PC-9 (cell line): ENCODE results near the gene IL1RAPL1. TPM values are rescaled to one million over a fixed set of nuclear protein-coding genes. Genes with fewer than 3 reads are reported as not detected.
A peak's percentile ranks its signal among the peaks of the same experiment; 100 is the strongest.

ENCODE experiments used
- BruUV-seq: library from RNA; stranded (reverse); fragments of 400-500 nt; replicated peaks from 2 replicates; lab custom pipeline; 2021; lab: Mats Ljungman, UMichigan
- CTCF ChIA-PET: fragments of 300-600 bp; sonication (Branson Sonifier 250); formaldehyde crosslinking; loops from one replicate; lab custom pipeline; 2022; ENCODE audit warnings: antibody characterized with exemption; lab: Charles Lee
- POLR2A ChIA-PET: fragments of 300-600 bp; sonication (Branson Sonifier 250); formaldehyde crosslinking; loops from one replicate; lab custom pipeline; 2022; ENCODE audit warnings: antibody characterized with exemption; ENCODE audit not compliant: unreplicated experiment; lab: Charles Lee
- DNase-seq, 2 experiments: peaks; one replicate each; pipeline versions ENCODE4 v3.0.0 to v3.0.0-alpha.2; 2015 to 2022; ENCODE audit warnings: mixed read lengths in 1 of 2
- H2AFZ ChIP-seq: fragments of 200-600 bp; sonication (generic); 2 replicates; pipeline ENCODE4 v1.8.1; 2017; ENCODE audit warnings: antibody characterized with exemption
- H3F3A ChIP-seq: fragments of 200-600 bp; sonication (generic); 2 replicates; pipeline ENCODE4 v1.8.1; 2017; ENCODE audit warnings: antibody characterized with exemption, mild to moderate bottlenecking, low read depth; ENCODE audit not compliant: insufficient read depth
- H3K27ac ChIP-seq: fragments of 200-600 bp; sonication (generic); 2 replicates; pipeline ENCODE4 v1.6.1; 2016; ENCODE audit warnings: mixed run types
- H3K27me3 ChIP-seq: fragments of 200-600 bp; sonication (generic); 2 replicates; pipeline ENCODE4 v1.6.1; 2016; ENCODE audit warnings: low read depth, mixed run types; ENCODE audit not compliant: insufficient read depth
- H3K36me3 ChIP-seq: fragments of 200-600 bp; sonication (generic); 2 replicates; pipeline ENCODE4 v1.6.1; 2016; ENCODE audit warnings: low read depth, mixed run types
- H3K4me1 ChIP-seq: fragments of 200-600 bp; sonication (generic); replicated peaks from 2 replicates; pipeline ENCODE4 v1.6.1; 2016; ENCODE audit warnings: mixed run types; ENCODE audit not compliant: insufficient read depth
- H3K4me2 ChIP-seq: fragments of 200-600 bp; sonication (generic); 2 replicates; pipeline ENCODE4 v1.6.1; 2017; ENCODE audit warnings: mixed run types
- H3K4me3 ChIP-seq: fragments of 200-600 bp; sonication (generic); 2 replicates; pipeline ENCODE4 v1.6.1; 2016; ENCODE audit warnings: mixed run types
- H3K79me2 ChIP-seq: fragments of 200-600 bp; sonication (generic); 2 replicates; pipeline ENCODE4 v1.6.1; 2017; ENCODE audit warnings: low read depth, mixed run types
- H3K9me2 ChIP-seq: fragments of 200-600 bp; sonication (generic); 2 replicates; pipeline ENCODE4 v1.8.1; 2017; ENCODE audit warnings: mild to moderate bottlenecking; ENCODE audit not compliant: insufficient read depth
- H3K9me3 ChIP-seq: fragments of 200-600 bp; sonication (generic); 2 replicates; pipeline ENCODE4 v1.8.1; 2016; ENCODE audit warnings: low read depth; ENCODE audit not compliant: insufficient read depth
- H4K20me1 ChIP-seq: fragments of 200-600 bp; sonication (generic); 2 replicates; pipeline ENCODE4 v1.8.1; 2017; ENCODE audit not compliant: insufficient read depth
- EZH2 ChIP-seq: fragments of 200-600 bp; sonication (generic); IDR thresholded peaks from 2 replicates; pipeline ENCODE4 v1.8.0; 2017; ENCODE audit warnings: antibody characterized with exemption, low read depth
- intact Hi-C: fragments of 100-400 bp; cut with micrococcal nuclease; formaldehyde crosslinking; loops from one replicate; pipeline ENCODE4 v1.10.0; 2022; ENCODE audit not compliant: unreplicated experiment
- total RNA-seq: library from RNA; stranded (reverse); gene quantifications from 2 replicates; pipeline ENCODE4 v1.2.3, GENCODE V29; 2021
- TF ChIP-seq, protein P1 (sequence below): fragments of 200-600 bp; sonication (generic); conservative IDR thresholded peaks from 2 replicates; pipeline ENCODE4 v1.6.1; 2017; ENCODE audit warnings: mixed run types, antibody characterized with exemption, mild to moderate bottlenecking, moderate library complexity

Gene IL1RAPL1
- total RNA-seq, 1 experiment from 2014 or later = 0.26 TPM

DNA sequence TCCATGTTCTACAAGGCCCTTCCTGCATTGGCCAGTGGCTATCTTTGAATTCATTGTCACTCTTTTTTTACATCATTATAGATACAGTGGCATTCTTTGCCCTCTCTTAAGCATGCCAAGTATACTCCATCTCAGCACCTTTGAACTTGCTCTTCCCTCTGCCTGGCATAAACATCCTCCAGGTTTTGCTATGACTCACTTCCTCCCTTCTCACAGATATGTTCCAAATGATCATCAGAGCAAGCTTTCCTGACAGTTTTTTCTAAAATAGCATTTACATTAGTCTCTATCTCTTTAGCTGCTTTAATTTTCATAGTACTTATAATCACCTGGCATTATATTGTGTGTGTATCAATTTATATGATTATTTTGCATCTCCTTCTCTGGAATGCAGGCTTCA lies 1074.9 kb downstream of the IL1RAPL1 start:
- Histone ChIP-seq H3K4me2 (peak overlapping the region; percentile 26; the same call in 1 of the 2 replicates), H3K36me3 (no peaks in the 10 kb centered on the region), H4K20me1 (no peaks in the 10 kb centered on the region), H3K9me3 (no peaks in the 10 kb centered on the region), H3K27me3 (no peaks in the 10 kb centered on the region), H3K79me2 (no peaks in the 10 kb centered on the region), H3K9me2 (no peaks in the 10 kb centered on the region), H3K4me3 (no peak overlapping the region), H3F3A (peaks cover 9% of the 10 kb centered on the region; the same call in 1 of the 2 replicates), H2AFZ (no peak overlapping the region), H3K4me1 (peaks cover 29% of the 10 kb centered on the region), H3K27ac (peak overlapping the region; percentile 92)
- ChIA-PET CTCF (no interaction called here), POLR2A (interaction anchor here (0.6 to 0.7 kb wide), 3 partner anchors 393 to 1227 kb away, joined by 3 to 10 read pairs (median 4); partner anchors contain the start of gene TAB3)
- no peak for TF ChIP-seq EZH2
- TF ChIP-seq, protein P1, sequence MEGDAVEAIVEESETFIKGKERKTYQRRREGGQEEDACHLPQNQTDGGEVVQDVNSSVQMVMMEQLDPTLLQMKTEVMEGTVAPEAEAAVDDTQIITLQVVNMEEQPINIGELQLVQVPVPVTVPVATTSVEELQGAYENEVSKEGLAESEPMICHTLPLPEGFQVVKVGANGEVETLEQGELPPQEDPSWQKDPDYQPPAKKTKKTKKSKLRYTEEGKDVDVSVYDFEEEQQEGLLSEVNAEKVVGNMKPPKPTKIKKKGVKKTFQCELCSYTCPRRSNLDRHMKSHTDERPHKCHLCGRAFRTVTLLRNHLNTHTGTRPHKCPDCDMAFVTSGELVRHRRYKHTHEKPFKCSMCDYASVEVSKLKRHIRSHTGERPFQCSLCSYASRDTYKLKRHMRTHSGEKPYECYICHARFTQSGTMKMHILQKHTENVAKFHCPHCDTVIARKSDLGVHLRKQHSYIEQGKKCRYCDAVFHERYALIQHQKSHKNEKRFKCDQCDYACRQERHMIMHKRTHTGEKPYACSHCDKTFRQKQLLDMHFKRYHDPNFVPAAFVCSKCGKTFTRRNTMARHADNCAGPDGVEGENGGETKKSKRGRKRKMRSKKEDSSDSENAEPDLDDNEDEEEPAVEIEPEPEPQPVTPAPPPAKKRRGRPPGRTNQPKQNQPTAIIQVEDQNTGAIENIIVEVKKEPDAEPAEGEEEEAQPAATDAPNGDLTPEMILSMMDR = no peak
- intact Hi-C loops = loop anchor here (1.0 to 2.0 kb wide), 2 partner anchors 487 to 621 kb away; no protein-coding TSS in a partner anchor
- BruUV-seq = no TSS peak
- DNase-seq = peak; percentile 10 to 51

- H3K27me3 ChIP-seq = no peaks in the 10 kb centered on the region
- DNase-seq = peak; percentile 63 to 90
- no peaks in the 10 kb centered on the region for H3K79me2 ChIP-seq
- ChIA-PET POLR2A (interaction anchor here (0.6 kb wide), 2 partner anchors 1226 to 1457 kb away, joined by 3 to 10 read pairs; partner anchors contain the start of gene TAB3), CTCF (no interaction called here)
- peak overlapping the region; percentile 57 for H3K4me2 ChIP-seq
- no peaks in the 10 kb centered on the region for H4K20me1 ChIP-seq
- H2AFZ ChIP-seq = no peak overlapping the region
- H3K4me1 ChIP-seq = peaks cover 29% of the 10 kb centered on the region
- peaks cover 9% of the 10 kb centered on the region; the same call in 1 of the 2 replicates for H3F3A ChIP-seq
- peak overlapping the region; percentile 14; the same call in 1 of the 2 replicates for H3K4me3 ChIP-seq
- H3K27ac ChIP-seq = peak overlapping the region; percentile 92
- no TSS peak for BruUV-seq
- no peak for TF ChIP-seq EZH2
- TF ChIP-seq, protein P1 = no peak
- no peaks in the 10 kb centered on the region for H3K9me2 ChIP-seq
- H3K36me3 ChIP-seq = no peaks in the 10 kb centered on the region
- intact Hi-C loops = loop anchor here (1.0 to 2.0 kb wide), 2 partner anchors 486 to 620 kb away; no protein-coding TSS in a partner anchor
- H3K9me3 ChIP-seq = no peaks in the 10 kb centered on the region
These were observed 1075.7 kb downstream of the IL1RAPL1 start for GRCh38 chrX:29662759-29663503.

GRCh38 chrX:29665532-29665931 lies 1078.3 kb downstream of the IL1RAPL1 start:
- Histone ChIP-seq H3K9me3 (no peaks in the 10 kb centered on the region), H3K27me3 (no peaks in the 10 kb centered on the region), H3K4me3 (no peak overlapping the region), H3F3A (peaks cover 9% of the 10 kb centered on the region; the same call in 1 of the 2 replicates), H4K20me1 (no peaks in the 10 kb centered on the region), H3K27ac (no peak overlapping the region), H3K36me3 (no peaks in the 10 kb centered on the region), H3K9me2 (no peaks in the 10 kb centered on the region), H3K4me2 (no peak overlapping the region), H3K4me1 (peaks cover 28% of the 10 kb centered on the region), H3K79me2 (no peaks in the 10 kb centered on the region), H2AFZ (no peak overlapping the region)
- BruUV-seq = no TSS peak
- DNase-seq = no peak
- TF ChIP-seq, protein P1 = no peak
- TF ChIP-seq EZH2 = no peak
- ChIA-PET CTCF (no interaction called here), POLR2A (no interaction called here)
- intact Hi-C loops = no loop called here
